Activated naive CD8-positive, alpha-beta T cell treated with anti-CD3 and anti-CD28 coated beads, Interleukin-2, amount 10 ng/mL, durations not matched to agents 7 days and 5 days (primary cell): ENCODE results near the gene ACVR2B. TPM values are rescaled to one million over a fixed set of nuclear protein-coding genes. Genes with fewer than 3 reads are reported as not detected.

ENCODE experiments used
- ATAC-seq: fragments of 150-1000 bp; cut with Tn5 transposase; one replicate; pipeline ENCODE4 v1.10.0; 2021; ENCODE audit warnings: low read depth, moderate library complexity
- POLR2A ChIA-PET: fragments of 350-600 bp; sonication (Branson Sonifier 250); formaldehyde crosslinking; loops from one replicate; lab custom pipeline; 2021; ENCODE audit warnings: antibody characterized with exemption; lab: Charles Lee
- DNase-seq: peaks from one replicate; pipeline ENCODE4 v3.0.0; 2021
- H3K27ac Mint-ChIP-seq: one replicate; pipeline ENCODE4 v1.8.0; 2022; ENCODE audit warnings: mild to moderate bottlenecking, mixed read lengths
- H3K27me3 Mint-ChIP-seq: one replicate; pipeline ENCODE4 v1.8.0; 2022; ENCODE audit warnings: mild to moderate bottlenecking, moderate library complexity, mixed read lengths
- H3K36me3 Mint-ChIP-seq: one replicate; pipeline ENCODE4 v1.8.0; 2021; ENCODE audit warnings: mild to moderate bottlenecking, mixed read lengths
- H3K4me1 Mint-ChIP-seq: one replicate; pipeline ENCODE4 v1.8.0; 2021; ENCODE audit warnings: mixed read lengths
- H3K4me3 Mint-ChIP-seq: one replicate; pipeline ENCODE4 v1.8.0; 2022; ENCODE audit warnings: mild to moderate bottlenecking, moderate library complexity, mixed read lengths
- H3K9me3 Mint-ChIP-seq: one replicate; pipeline ENCODE4 v1.8.0; 2021; ENCODE audit warnings: mixed read lengths
- total RNA-seq, 2 experiments: library from RNA; stranded (reverse); gene quantifications; one replicate each; pipeline ENCODE4 v1.2.3, GENCODE V29; 2021

The ACVR2B gene
- total RNA-seq, 2 experiments from 2014 or later, result 7.6 to 8.0 TPM

GRCh38 chr3:38450853-38451252 is 2.8 kb upstream of the ACVR2B start:
- H3K9me3 Mint-ChIP-seq, result peaks cover 11% of the 10 kb centered on the region
- no peak overlapping the region for H3K4me3 Mint-ChIP-seq
- H3K4me1 Mint-ChIP-seq, result peaks cover 6% of the 10 kb centered on the region
- H3K27ac Mint-ChIP-seq, result no peak overlapping the region
- DNase-seq (no peak), ATAC-seq (no peak)
- peaks cover 1% of the 10 kb centered on the region for H3K36me3 Mint-ChIP-seq
- POLR2A ChIA-PET, result no interaction called here
- peaks cover 5% of the 10 kb centered on the region for H3K27me3 Mint-ChIP-seq

GRCh38 chr3:38453913-38454177 is 155 bp downstream of the ACVR2B start:
- peaks cover 11% of the 10 kb centered on the region for H3K9me3 Mint-ChIP-seq
- peaks cover 5% of the 10 kb centered on the region for H3K27me3 Mint-ChIP-seq
- peaks cover 9% of the 10 kb centered on the region for H3K4me1 Mint-ChIP-seq
- peak overlapping the region; percentile 71 for H3K4me3 Mint-ChIP-seq
- no peak overlapping the region for H3K27ac Mint-ChIP-seq
- DNase-seq (no peak), ATAC-seq (no peak)
- POLR2A ChIA-PET, result no interaction called here
- H3K36me3 Mint-ChIP-seq, result peaks cover 1% of the 10 kb centered on the region

- ATAC-seq (peak; percentile 70), DNase-seq (peak; percentile 67)
- Mint-ChIP-seq H3K27me3 (peaks cover 5% of the 10 kb centered on the region), H3K4me3 (peak overlapping the region; percentile 98), H3K9me3 (peaks cover 11% of the 10 kb centered on the region), H3K4me1 (peaks cover 9% of the 10 kb centered on the region), H3K36me3 (peaks cover 1% of the 10 kb centered on the region), H3K27ac (peak overlapping the region; percentile 88)
- POLR2A ChIA-PET, result interaction anchor here (1.5 to 2.3 kb wide), 2 partner anchors 108 to 289 kb away, joined by 8 to 9 read pairs; partner anchors contain the start of genes OXSR1 and XYLB
These were observed 641 bp downstream of the ACVR2B start for GRCh38 chr3:38454178-38454883.

GRCh38 chr3:38454884-38455638 is 1.4 kb downstream of the ACVR2B start:
- POLR2A ChIA-PET, result interaction anchor here (1.0 to 2.3 kb wide), 3 partner anchors 109 to 317 kb away, joined by 4 to 9 read pairs (median 8); partner anchors contain the start of genes MYD88, OXSR1 and XYLB
- ATAC-seq (peak; percentile 30), DNase-seq (peak; percentile 64)
- H3K27ac Mint-ChIP-seq, result peak overlapping the region; percentile 88
- peaks cover 1% of the 10 kb centered on the region for H3K36me3 Mint-ChIP-seq
- H3K4me3 Mint-ChIP-seq, result peak overlapping the region; percentile 98
- peaks cover 9% of the 10 kb centered on the region for H3K4me1 Mint-ChIP-seq
- H3K27me3 Mint-ChIP-seq, result peaks cover 5% of the 10 kb centered on the region
- H3K9me3 Mint-ChIP-seq, result peaks cover 8% of the 10 kb centered on the region

- H3K4me1 Mint-ChIP-seq, result peaks cover 9% of the 10 kb centered on the region
- H3K36me3 Mint-ChIP-seq, result no peaks in the 10 kb centered on the region
- peak overlapping the region; percentile 24 for H3K27ac Mint-ChIP-seq
- POLR2A ChIA-PET, result interaction anchor here (1.0 to 2.3 kb wide), 3 partner anchors 109 to 318 kb away, joined by 4 to 9 read pairs (median 8); partner anchors contain the start of genes MYD88, OXSR1 and XYLB
- DNase-seq (no peak), ATAC-seq (no peak)
- H3K4me3 Mint-ChIP-seq, result peak overlapping the region; percentile 98
- peaks cover 6% of the 10 kb centered on the region for H3K9me3 Mint-ChIP-seq
- H3K27me3 Mint-ChIP-seq, result peaks cover 5% of the 10 kb centered on the region
These were observed 2.1 kb downstream of the ACVR2B start for GRCh38 chr3:38455639-38456430.

- POLR2A ChIA-PET, result interaction anchor here (1.0 kb wide), 1 partner anchor 292 kb away, joined by 3 read pairs; the partner anchor contains the start of gene OXSR1
- ATAC-seq (no peak), DNase-seq (no peak)
- H3K9me3 Mint-ChIP-seq, result no peaks in the 10 kb centered on the region
- H3K27me3 Mint-ChIP-seq, result peaks cover 6% of the 10 kb centered on the region
- no peak overlapping the region for H3K27ac Mint-ChIP-seq
- no peak overlapping the region for H3K4me3 Mint-ChIP-seq
- H3K4me1 Mint-ChIP-seq, result peaks cover 9% of the 10 kb centered on the region
- no peaks in the 10 kb centered on the region for H3K36me3 Mint-ChIP-seq
These were observed 3.7 kb downstream of the ACVR2B start for GRCh38 chr3:38457111-38458003.

GRCh38 chr3:38458796-38459498 is 5.3 kb downstream of the ACVR2B start:
- Mint-ChIP-seq H3K27ac (no peak overlapping the region), H3K36me3 (no peaks in the 10 kb centered on the region)
- ATAC-seq, result no peak

GRCh38 chr3:38459499-38460048 is 5.9 kb downstream of the ACVR2B start:
- ATAC-seq (no peak), DNase-seq (no peak)
- POLR2A ChIA-PET, result no interaction called here
- no peak overlapping the region for H3K4me3 Mint-ChIP-seq
- no peak overlapping the region for H3K27ac Mint-ChIP-seq
- H3K27me3 Mint-ChIP-seq, result peaks cover 3% of the 10 kb centered on the region
- H3K36me3 Mint-ChIP-seq, result no peaks in the 10 kb centered on the region
- peaks cover 2% of the 10 kb centered on the region for H3K9me3 Mint-ChIP-seq
- peaks cover 5% of the 10 kb centered on the region for H3K4me1 Mint-ChIP-seq

More at GRCh38 chr3:38458796-38459498, 5.3 kb downstream of the ACVR2B start:
- Mint-ChIP-seq H3K4me3 (no peak overlapping the region), H3K27me3 (peaks cover 5% of the 10 kb centered on the region), H3K4me1 (peaks cover 7% of the 10 kb centered on the region), H3K9me3 (no peaks in the 10 kb centered on the region)
- POLR2A ChIA-PET, result no interaction called here
- DNase-seq, result no peak

GRCh38 chr3:38460377-38461270 is 6.9 kb downstream of the ACVR2B start:
- no peak overlapping the region for H3K27ac Mint-ChIP-seq
- POLR2A ChIA-PET, result no interaction called here
- peaks cover 1% of the 10 kb centered on the region for H3K36me3 Mint-ChIP-seq
- DNase-seq (no peak), ATAC-seq (no peak)
- no peak overlapping the region for H3K4me3 Mint-ChIP-seq
- H3K4me1 Mint-ChIP-seq, result peaks cover 3% of the 10 kb centered on the region
- H3K27me3 Mint-ChIP-seq, result peaks cover 2% of the 10 kb centered on the region
- H3K9me3 Mint-ChIP-seq, result peaks cover 4% of the 10 kb centered on the region

GRCh38 chr3:38465588-38466154 is 12.0 kb downstream of the ACVR2B start:
- Mint-ChIP-seq H3K36me3 (peaks cover 14% of the 10 kb centered on the region), H3K9me3 (peaks cover 24% of the 10 kb centered on the region), H3K27me3 (peaks cover 5% of the 10 kb centered on the region), H3K4me3 (no peak overlapping the region), H3K4me1 (no peaks in the 10 kb centered on the region), H3K27ac (no peak overlapping the region)
- DNase-seq, result no peak
- POLR2A ChIA-PET, result no interaction called here
- ATAC-seq, result no peak

GRCh38 chr3:38468765-38469164 is 15.1 kb downstream of the ACVR2B start:
- Mint-ChIP-seq H3K4me3 (no peak overlapping the region), H3K9me3 (peaks cover 26% of the 10 kb centered on the region), H3K27me3 (peaks cover 3% of the 10 kb centered on the region), H3K27ac (no peak overlapping the region), H3K4me1 (peaks cover 3% of the 10 kb centered on the region), H3K36me3 (peaks cover 14% of the 10 kb centered on the region)
- DNase-seq (no peak), ATAC-seq (no peak)
- POLR2A ChIA-PET, result no interaction called here
